GM21515 (cell line): ENCODE results near the gene TPPP.

Source experiments
- ATAC-seq: cut with Tn5 transposase; IDR thresholded peaks from one replicate; pipeline ENCODE4 v1.9.1; 2021; ENCODE audit not compliant: unreplicated experiment

TPPP gene

DNA sequence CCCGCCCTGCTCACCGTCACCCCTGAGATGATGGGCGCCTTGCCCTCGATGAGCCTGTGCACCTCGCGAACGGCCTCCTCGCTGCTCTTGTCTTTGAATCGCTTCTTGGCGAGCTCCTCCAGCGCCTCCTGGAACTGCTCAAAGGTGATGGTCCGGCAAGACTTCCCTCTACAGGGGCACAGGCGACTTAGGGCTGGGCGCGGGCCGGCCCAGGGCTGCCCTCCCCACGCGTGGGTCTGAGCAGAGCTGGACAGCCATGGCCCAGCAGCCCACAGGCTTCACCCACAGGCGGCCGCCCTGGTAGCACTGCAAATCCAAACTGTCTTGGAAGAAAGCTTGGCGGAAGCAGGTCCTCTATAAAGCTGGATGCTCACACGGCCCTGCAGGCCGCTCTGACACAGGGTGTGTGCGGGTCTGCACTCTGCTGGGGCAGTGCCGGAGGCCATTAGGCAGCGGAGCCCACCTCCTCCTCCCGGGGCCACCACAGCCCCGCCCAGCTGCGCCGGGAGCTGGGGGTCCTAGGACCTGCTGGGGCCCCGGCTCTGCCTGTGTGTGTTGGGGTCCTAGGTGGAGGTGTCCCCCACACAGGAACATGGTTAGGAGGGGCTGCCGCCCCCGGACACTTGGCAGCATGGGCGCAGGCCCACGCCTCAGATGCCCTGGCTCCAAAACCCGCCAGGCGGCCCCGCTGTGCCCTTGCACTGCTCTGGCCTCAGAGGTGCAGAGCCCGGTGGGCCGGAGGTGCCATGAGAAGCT is 27.0 kb downstream of the TPPP start:
- no peak for ATAC-seq

DNA sequence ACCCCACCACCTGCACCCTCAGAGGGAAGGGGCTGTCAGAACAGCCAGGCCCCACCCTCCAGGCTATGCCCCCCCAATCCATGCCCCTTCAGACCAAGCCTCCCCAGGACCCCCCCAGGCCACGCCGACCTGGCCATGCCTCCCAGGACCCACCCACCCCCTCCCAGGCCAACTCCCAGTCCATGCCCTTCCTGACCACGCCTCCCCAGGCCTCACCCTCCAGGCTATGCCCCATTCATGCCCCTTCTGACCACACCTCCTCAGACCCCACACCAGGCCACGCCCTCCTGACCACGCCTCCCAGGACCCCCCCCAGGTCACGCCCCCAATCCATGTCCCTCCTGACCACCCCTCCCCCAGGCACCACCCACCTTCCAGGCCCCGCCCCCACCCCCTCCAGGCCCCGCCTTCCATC is 27.6 kb downstream of the TPPP start:
- no peak for ATAC-seq

DNA sequence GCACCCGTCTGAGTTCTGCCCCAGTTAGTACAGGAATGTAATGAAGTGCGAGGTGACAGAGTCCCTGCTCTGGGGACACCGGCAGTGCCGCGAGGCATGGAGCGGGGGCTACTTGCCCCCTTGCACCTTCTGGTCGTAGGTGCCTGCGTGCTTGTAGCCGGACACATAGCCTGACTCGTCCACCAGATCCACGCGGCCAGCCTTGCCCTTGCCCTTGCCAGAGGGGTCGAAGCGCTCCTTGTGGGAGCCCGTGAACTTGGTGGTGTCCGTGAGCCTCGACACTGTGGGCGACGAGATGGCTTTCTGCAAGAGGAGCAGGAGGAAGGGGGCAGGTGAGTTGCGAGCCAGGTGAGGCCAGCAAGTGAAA is 28.2 kb downstream of the TPPP start:
- ATAC-seq: no peak

DNA sequence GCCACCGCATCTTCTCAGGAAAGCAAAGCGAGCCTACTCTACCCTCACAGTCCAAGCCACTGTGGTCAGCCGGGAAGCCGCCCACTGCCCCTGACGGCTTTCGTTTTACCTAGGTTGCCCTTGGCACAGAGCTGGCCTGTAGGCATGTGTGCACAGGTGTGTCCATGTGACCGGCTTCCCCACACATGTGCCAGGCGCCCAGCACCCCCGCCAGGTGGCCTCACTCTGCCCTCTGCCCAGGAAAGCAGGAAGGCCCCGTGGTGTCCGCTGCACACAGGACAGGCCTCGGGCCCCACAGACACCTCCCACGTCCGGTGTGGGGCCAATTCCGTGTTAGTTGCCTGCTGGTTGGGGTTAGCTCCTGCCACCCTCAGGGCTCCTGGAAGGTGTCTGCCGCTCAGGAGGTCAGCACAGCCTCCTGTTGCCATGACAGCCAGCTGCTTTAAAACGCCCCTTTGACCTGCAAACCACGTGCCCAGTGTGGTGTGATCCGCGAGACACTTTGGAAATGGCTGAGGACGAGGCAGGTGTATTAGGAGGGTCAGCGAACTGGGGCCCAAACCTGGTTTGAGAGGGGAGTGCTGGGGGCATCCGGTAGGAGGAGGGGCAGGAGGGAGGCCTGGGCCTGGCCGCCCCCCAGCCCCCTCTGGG is 28.7 kb downstream of the TPPP start:
- ATAC-seq: no peak

- no peak for ATAC-seq
Observed at GRCh38 chr5:663436-664342, 29.5 kb downstream of the TPPP start.

- no peak for ATAC-seq
Observed at GRCh38 chr5:662751-663435, 30.3 kb downstream of the TPPP start.

- no peak for ATAC-seq
Observed at GRCh38 chr5:661891-662750, 31.0 kb downstream of the TPPP start.

DNA sequence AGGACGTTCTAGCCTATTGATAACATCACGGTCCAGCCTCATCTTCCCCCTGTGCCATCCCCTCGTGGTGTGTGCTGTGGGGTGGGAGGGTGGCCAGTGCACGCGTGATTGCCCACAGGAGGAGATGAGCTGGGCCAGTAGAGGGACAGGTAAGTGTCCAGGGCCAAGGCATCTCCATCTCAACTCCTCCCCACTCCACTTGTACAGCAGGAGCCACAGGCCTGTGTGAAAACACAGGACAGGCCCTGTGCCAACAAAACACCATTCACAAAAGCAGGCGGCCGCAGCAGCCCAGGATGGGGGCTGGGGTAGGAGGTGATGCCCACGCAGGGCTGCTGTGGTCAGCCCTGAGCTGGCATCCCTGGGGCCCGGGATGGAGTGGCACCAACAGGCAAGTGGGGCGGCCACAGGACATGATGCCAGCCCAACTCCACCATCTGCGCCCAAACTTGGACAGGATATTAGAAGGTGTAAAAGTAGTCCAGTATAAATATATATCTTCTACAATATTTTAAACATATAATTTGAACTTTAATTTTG is 32.6 kb downstream of the TPPP start:
- no peak for ATAC-seq

DNA sequence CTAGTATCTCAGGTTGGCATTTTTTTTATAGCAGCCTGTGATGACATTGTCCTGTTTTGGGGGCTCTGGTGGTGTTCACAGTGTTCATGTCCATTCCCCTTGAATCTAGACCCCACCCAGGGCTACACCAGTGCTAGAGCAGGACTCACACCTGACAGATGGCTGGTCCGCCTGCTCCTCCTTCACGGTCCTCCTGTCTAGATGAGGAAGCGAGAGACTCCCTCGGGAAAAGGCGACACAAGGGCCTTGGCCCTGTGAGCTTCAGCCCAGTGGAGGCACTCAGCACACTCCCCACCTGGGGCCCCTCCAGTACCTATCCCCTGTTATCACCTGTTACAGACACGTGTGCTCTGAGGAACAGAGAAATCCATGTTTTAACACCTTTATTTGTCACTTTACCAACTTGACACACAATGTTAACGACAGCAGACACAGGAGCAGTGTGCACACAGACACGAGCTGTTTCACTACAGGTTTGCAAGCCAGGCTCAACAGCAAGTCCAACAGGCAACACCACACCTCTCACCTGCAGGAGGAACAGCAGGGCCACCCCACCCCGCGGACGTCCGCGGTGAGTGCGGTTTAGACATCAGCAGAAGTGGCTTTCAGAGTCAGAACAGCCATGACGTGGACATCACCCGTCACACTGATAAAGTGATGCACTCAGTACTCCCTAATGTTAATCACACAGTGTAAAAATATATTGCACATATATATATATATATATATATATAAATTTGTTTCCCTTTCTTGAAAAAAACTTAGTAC is 33.5 kb downstream of the TPPP start:
- ATAC-seq: no peak

DNA sequence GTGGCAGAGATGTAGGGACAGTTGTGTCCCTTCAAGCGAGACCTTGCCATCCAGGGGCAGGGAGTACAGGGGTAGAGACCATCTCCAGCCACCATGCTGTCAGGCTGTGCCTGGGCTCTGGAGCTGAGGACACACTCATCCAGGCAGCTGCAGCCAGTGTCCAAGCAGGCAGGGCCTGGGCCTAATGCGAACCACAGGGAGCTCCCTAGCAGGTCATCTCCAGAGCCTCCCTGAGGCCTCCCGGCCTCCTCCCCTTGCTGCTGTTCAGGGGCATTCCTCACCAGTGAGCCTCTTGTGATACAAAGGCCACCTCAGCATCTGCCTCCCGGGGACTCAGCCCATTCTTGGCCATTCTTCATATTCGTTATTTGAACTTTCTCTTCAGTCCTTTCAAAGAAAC is 35.0 kb downstream of the TPPP start:
- no peak for ATAC-seq

DNA sequence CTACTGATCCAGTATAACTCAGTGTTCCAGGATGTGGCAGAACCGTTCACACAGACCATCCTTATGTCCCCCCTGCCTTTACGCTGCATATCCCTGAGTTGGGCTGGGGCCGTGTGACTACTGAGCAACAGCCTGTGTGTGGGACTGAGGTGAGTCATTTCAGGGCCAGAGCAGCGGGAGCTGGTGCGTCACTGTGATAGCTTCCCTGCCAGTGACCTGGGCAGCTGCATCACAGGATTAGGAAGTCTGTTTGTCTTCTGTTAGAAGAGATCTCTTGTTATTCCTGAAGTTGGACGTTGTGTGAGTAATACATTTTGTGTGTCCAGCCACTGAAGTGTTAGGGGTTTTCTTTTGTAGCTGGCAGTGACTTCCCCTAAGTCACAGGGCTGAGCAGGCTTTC is 35.6 kb downstream of the TPPP start:
- ATAC-seq: no peak

DNA sequence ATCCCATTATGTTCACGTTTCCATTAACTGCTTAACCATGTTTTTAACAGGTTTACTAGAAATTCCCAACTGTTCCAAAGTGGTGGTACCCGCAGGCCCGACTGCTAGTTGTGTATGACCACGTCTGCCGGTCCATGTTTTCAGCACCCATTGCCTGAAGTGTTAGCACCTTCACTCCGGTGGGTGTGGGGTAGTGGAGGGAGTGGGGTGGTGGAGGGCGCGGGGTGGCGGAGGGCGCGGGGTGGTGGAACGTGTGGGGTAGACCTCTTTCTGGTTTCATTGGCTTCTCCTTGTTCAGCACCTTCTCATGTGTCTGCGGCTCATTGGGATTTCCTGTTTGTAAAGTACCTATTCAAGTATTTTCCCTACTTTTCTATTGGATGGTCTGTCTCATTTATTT is 37.7 kb downstream of the TPPP start:
- no peak for ATAC-seq

DNA sequence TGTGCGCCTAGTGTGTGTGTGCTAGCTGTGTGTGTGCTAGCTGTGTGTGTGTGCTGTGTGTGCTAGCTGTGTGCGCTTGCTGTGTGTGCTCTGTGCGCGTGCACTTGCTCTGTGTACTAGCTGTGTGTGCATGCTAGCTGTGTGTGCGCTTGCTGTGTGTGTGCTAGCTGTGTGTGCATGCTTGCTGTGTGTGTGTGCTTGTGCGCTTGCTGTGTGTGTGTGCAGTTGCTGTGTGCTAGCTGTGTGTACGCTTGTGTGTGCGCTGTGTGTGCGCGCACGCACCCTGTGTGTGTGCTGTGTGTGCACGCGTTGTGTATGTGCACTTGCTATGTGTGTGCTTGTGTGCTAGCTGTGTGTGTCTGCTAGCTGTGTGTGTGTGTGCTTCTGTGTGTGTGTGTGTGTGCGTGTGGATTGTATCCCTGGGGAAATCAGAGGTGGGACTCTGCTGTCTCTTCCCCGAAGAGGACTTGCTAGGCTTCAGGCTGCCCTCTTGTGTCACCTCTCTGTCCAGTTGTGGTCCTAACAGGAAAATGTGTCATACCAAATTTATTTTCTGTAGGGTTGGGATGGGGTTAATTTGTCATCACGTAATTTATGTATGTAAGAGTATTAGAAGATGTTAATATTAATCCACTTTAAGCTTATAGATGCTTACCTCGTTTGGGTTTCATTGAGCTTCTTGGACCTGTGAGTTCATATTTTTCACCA is 38.9 kb downstream of the TPPP start:
- no peak for ATAC-seq

- no peak for ATAC-seq
Observed at GRCh38 chr5:652773-653350, 40.3 kb downstream of the TPPP start.

DNA sequence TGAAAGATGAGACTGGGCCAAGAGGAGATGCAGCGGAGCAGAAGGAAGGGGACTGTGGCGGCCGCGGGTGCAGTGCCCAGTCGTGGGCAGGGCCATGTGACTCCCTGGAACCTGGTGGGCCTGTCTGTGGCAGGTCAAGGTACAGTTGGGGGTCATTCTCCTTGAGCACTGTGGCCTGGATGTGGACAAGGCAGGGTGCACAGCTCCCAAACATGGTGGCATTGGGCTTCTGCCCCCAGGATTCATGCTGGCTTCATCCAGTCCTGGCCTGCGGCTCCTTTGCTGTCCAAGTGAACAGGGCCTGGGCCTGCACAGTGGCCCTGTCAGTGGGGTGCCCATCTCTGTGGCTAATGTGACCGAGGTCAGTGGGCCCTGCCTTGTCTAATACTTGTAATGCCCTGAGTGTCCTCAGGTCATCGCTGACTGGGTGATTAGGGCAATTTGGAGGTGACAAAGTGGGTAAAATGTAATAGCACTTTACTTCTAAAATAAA is 41.1 kb downstream of the TPPP start:
- ATAC-seq: no peak

- ATAC-seq: no peak
Observed at GRCh38 chr5:651296-652022, 41.7 kb downstream of the TPPP start.

DNA sequence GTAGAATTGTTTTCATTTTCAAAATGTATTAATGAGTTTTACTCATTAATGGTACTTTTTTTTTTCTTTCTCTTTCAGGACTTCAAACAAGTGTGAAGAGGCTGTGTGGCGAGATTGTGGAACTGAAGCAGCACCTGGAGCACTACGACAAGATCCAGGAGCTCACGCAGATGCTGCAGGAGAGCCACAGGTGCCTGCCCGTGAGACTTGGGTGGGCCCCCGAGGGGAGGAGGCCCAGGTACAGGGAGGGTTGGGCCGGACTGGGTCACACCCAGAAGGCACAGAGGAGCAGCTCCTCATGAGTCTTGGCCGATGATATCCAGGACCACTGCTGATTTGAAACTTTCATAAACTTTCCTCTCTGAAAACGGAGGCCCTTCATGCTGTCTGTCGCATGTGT is 45.4 kb downstream of the TPPP start:
- no peak for ATAC-seq
